ENCODE measurements around the gene FMC1.

Gene FMC1

GRCh38 chr7:139330333-139331030, 10.7 kb upstream of the FMC1 start:
- TF ChIP-seq CEBPB (IDR thresholded peaks at IDR 0.05) (no peak), EGR1 (IDR thresholded peaks at IDR 0.05) (no peak), EP300 (IDR thresholded peaks at IDR 0.05; ENCODE audit: borderline replicate concordance) (no peak), TCF12 (IDR thresholded peaks at IDR 0.05; ENCODE audit: low read depth) (no peak)
- TF ChIP-seq, protein P1, sequence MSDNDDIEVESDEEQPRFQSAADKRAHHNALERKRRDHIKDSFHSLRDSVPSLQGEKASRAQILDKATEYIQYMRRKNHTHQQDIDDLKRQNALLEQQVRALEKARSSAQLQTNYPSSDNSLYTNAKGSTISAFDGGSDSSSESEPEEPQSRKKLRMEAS (IDR thresholded peaks at IDR 0.05), result no peak

- TF ChIP-seq YY1 (IDR thresholded peaks at IDR 0.05; ENCODE audit: low read depth) (no peak), TAF1 (IDR thresholded peaks at IDR 0.05; ENCODE audit: low read depth) (no peak), CEBPB (IDR thresholded peaks at IDR 0.05) (no peak), TEAD4 (IDR thresholded peaks at IDR 0.05) (no peak), EGR1 (IDR thresholded peaks at IDR 0.05) (no peak), CREB1 (IDR thresholded peaks at IDR 0.05; ENCODE audit: low read depth) (no peak), FOXM1 (IDR thresholded peaks at IDR 0.05; ENCODE audit: borderline replicate concordance, low read depth) (no peak), ZBTB7A (IDR thresholded peaks at IDR 0.05; ENCODE audit: low read depth) (no peak), RAD21 (IDR thresholded peaks at IDR 0.05; ENCODE audit: low read depth) (no peak), TCF12 (IDR thresholded peaks at IDR 0.05; ENCODE audit: low read depth) (no peak), NFIC (IDR thresholded peaks at IDR 0.05) (no peak), USF1 (IDR thresholded peaks at IDR 0.05) (no peak), EP300 (IDR thresholded peaks at IDR 0.05; ENCODE audit: borderline replicate concordance) (no peak)
- TF ChIP-seq, protein P1 (IDR thresholded peaks at IDR 0.05), result no peak
- TF ChIP-seq, protein P2, sequence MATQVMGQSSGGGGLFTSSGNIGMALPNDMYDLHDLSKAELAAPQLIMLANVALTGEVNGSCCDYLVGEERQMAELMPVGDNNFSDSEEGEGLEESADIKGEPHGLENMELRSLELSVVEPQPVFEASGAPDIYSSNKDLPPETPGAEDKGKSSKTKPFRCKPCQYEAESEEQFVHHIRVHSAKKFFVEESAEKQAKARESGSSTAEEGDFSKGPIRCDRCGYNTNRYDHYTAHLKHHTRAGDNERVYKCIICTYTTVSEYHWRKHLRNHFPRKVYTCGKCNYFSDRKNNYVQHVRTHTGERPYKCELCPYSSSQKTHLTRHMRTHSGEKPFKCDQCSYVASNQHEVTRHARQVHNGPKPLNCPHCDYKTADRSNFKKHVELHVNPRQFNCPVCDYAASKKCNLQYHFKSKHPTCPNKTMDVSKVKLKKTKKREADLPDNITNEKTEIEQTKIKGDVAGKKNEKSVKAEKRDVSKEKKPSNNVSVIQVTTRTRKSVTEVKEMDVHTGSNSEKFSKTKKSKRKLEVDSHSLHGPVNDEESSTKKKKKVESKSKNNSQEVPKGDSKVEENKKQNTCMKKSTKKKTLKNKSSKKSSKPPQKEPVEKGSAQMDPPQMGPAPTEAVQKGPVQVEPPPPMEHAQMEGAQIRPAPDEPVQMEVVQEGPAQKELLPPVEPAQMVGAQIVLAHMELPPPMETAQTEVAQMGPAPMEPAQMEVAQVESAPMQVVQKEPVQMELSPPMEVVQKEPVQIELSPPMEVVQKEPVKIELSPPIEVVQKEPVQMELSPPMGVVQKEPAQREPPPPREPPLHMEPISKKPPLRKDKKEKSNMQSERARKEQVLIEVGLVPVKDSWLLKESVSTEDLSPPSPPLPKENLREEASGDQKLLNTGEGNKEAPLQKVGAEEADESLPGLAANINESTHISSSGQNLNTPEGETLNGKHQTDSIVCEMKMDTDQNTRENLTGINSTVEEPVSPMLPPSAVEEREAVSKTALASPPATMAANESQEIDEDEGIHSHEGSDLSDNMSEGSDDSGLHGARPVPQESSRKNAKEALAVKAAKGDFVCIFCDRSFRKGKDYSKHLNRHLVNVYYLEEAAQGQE (IDR thresholded peaks at IDR 0.05; ENCODE audit: low read depth), result no peak
Observed at GRCh38 chr7:139332697-139333359, 8.3 kb upstream of the FMC1 start.

GRCh38 chr7:139334399-139335150, 6.6 kb upstream of the FMC1 start:
- no peak for TF ChIP-seq TAF1 (IDR thresholded peaks at IDR 0.05; ENCODE audit: low read depth)
- no peak for TF ChIP-seq YY1 (IDR thresholded peaks at IDR 0.05; ENCODE audit: low read depth)
- TF ChIP-seq FOXM1 (IDR thresholded peaks at IDR 0.05; ENCODE audit: borderline replicate concordance, low read depth), result no peak
- no peak for TF ChIP-seq EGR1 (IDR thresholded peaks at IDR 0.05)
- no peak for TF ChIP-seq CREB1 (IDR thresholded peaks at IDR 0.05; ENCODE audit: low read depth)
- no peak for TF ChIP-seq TEAD4 (IDR thresholded peaks at IDR 0.05)
- TF ChIP-seq EP300 (IDR thresholded peaks at IDR 0.05; ENCODE audit: borderline replicate concordance), result no peak
- TF ChIP-seq CEBPB (IDR thresholded peaks at IDR 0.05), result no peak
- TF ChIP-seq TCF12 (IDR thresholded peaks at IDR 0.05; ENCODE audit: low read depth), result no peak
- TF ChIP-seq ZBTB7A (IDR thresholded peaks at IDR 0.05; ENCODE audit: low read depth), result no peak
- TF ChIP-seq NFIC (IDR thresholded peaks at IDR 0.05), result no peak
- TF ChIP-seq USF1 (IDR thresholded peaks at IDR 0.05), result no peak
- TF ChIP-seq RAD21 (IDR thresholded peaks at IDR 0.05; ENCODE audit: low read depth), result no peak
- TF ChIP-seq, protein P2 (IDR thresholded peaks at IDR 0.05; ENCODE audit: low read depth), result no peak
- TF ChIP-seq, protein P1 (IDR thresholded peaks at IDR 0.05), result no peak

GRCh38 chr7:139339025-139339424, 2.1 kb upstream of the FMC1 start:
- TF ChIP-seq EGR1 (IDR thresholded peaks at IDR 0.05), result no peak

DNA sequence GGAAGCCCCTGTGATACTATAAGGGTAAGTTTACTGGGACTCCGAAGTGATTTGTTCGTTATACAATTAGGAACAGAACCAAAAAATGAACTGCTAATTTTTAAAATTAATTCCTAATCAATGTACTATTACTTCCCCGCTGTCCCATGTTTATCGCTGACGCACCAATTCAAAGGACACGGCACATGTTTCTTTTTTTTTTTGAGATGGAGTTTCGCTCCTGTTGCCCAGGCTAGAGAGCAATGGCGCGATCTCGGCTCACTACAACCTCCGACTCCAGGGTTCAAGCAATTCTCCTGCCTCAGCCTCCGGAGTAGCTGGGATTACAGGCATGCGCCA, 1.5 kb upstream of the FMC1 start:
- TF ChIP-seq TCF12 (IDR thresholded peaks at IDR 0.05; ENCODE audit: low read depth) (no peak), CEBPB (IDR thresholded peaks at IDR 0.05) (no peak), TAF1 (IDR thresholded peaks at IDR 0.05; ENCODE audit: low read depth) (no peak), NFIC (IDR thresholded peaks at IDR 0.05) (no peak), CREB1 (IDR thresholded peaks at IDR 0.05; ENCODE audit: low read depth) (no peak), RAD21 (IDR thresholded peaks at IDR 0.05; ENCODE audit: low read depth) (no peak), EGR1 (IDR thresholded peaks at IDR 0.05) (no peak), YY1 (IDR thresholded peaks at IDR 0.05; ENCODE audit: low read depth) (no peak), FOXM1 (IDR thresholded peaks at IDR 0.05; ENCODE audit: borderline replicate concordance, low read depth) (no peak), ZBTB7A (IDR thresholded peaks at IDR 0.05; ENCODE audit: low read depth) (no peak), EP300 (IDR thresholded peaks at IDR 0.05; ENCODE audit: borderline replicate concordance) (no peak), USF1 (IDR thresholded peaks at IDR 0.05) (no peak), TEAD4 (IDR thresholded peaks at IDR 0.05) (no peak)
- TF ChIP-seq, protein P1 (IDR thresholded peaks at IDR 0.05), result no peak
- TF ChIP-seq, protein P2 (IDR thresholded peaks at IDR 0.05; ENCODE audit: low read depth), result no peak

All from Ishikawa (cell line).